OCI-M2 (cell line): ENCODE data around the gene ELOVL7.
"Not testable (repeated sequence)": the region's sequence is repeated elsewhere in the genome, so short reads cannot be mapped to it uniquely, and the experiment has no call there.

ENCODE experiments used
- DNase-seq: peaks from one replicate; lab custom pipeline; 2025; ENCODE audit not compliant: unreplicated experiment; lab: John Stamatoyannopoulos, UW

The ELOVL7 gene

DNA sequence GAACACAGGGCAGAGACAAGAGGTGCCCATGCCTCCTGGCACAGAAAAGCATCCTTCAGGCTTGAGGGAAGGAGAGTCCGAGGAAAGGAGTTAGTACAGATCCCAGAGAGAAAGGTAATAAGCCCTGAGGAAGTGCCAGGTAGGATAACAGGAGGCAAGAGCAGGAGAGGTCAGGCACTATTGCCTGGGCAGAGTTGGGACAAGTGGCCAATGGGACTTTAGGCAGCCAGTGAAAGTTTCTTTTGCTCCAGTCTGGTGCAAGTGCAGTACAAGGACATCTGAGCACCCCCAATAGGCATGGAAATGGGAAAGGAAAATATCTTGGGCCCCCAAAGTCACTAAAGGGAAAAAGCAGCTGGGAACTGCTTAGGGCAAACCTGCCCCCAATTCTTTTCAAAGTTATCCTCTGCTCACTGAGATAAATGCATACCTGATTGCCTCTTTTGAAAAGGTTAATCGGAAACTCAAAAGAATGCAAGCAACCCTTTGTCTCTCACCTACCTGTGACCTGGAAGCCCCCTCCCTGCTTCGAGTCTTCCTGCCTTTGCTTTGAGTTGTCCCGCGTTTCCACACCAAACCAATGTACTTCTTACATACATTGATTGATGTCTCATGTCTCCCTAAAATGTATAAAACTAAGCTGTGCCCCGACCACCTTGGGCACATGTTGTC, 46.5 kb downstream of the ELOVL7 start:
- DNase-seq, result no peak

DNA sequence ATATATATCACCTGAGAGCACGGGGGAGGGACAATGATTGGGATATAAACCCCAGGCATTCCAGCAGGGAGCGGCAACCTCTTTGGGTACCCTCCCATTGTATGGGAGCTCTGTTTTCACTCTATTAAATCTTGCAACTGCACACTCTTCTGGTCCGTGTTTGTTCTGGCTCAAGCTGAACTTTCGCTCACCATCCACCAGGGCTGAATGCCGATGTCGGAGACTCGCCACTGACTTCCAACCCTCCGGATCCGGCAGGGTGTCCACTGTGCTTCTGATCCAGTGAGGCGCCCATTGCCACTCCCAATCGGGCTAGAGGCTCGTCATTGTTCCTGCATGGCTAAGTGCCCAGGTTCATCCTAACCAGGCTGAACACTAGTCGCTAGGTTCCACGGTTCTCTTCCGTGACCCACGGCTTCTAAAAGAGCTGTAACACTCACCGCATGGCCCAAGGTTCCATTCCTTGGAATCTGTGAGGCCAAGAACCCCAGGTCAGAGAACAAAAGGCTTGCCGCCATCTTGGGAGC, 48.6 kb downstream of the ELOVL7 start:
- not testable (repeated sequence) for DNase-seq

DNA sequence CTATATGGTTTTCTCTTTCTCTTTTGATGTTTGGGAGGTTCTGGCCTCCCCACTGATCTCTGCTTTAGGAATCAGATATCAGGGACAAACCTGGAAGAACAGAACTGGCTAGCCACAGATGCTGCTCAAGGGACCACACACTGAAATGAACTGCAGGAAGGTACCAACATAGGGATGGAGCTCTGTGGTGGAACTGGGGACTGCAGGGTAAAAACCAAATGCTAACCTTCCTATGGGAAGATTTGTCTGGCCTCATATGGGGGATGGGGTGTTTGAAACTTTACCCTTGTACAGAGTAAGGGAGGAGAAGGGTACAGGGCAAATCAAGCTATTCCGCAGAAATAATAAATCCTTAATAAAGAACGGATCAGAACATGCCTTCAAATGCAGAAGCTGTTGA, 49.4 kb downstream of the ELOVL7 start:
- no peak for DNase-seq

DNA sequence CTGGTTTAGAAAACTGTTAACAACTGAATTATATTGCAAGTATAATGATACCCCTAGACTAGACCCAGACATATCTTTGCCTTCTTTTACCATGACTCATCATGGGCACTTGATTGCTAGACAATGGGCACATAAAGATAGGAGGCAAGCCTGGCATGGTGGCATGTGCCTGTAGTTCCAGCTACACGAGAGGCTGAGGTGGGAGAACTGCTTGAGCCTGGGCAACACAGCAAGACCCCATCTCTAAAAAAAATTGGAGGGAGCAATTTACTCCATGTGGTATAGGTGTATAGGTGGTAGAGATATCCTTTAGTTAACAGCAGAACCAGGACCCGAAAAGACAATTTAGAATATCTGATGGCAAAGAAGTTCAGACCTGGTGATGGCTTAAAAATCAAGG, 51.6 kb downstream of the ELOVL7 start:
- DNase-seq, result no peak

DNA sequence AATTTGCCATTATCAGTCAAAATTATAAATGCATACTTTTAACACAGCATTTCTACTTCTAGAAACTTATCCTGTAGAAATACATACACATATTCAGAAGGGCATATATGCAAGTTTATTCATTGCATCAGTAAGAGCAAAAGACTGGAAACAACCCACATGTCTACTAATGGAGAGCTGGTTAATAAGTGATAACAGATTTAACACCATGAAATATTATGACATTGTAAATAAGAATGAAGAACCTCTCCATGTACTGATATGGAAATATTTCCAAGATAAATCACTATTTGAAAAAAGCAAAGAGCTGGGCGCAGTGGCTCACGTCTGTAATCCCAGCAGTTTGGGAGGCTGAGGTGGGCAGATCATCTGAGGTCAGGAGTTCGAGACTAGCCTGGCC, 54.5 kb downstream of the ELOVL7 start:
- DNase-seq, result no peak

DNA sequence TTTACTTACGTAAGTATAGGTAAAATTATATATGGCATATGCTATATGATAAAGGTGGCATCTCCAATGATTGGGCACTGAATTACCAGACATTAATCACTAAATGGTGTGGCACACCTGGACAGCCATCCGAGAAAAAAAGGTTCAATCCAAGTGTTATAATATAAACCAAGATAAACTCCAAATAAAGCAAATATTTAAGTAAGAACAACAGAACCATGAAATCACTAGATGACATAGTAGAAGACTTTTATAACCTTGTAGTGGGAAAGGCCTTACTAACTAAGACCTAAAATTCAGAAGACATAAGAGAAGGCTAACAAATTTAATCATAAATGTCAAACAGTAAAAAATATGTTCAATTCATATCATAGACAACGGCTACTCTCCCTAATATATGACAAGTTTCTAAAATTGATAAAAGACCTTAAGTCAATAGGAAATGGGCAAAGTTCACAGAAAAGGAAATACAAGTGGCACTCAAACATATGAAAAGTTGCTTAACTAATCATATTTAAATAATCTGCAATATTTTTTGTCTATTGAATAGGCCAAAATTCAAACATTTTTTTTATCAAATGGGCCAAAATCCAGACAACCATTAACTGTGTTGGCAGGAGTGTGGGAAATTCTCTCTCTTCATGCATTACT, 55.1 kb downstream of the ELOVL7 start:
- no peak for DNase-seq

DNA sequence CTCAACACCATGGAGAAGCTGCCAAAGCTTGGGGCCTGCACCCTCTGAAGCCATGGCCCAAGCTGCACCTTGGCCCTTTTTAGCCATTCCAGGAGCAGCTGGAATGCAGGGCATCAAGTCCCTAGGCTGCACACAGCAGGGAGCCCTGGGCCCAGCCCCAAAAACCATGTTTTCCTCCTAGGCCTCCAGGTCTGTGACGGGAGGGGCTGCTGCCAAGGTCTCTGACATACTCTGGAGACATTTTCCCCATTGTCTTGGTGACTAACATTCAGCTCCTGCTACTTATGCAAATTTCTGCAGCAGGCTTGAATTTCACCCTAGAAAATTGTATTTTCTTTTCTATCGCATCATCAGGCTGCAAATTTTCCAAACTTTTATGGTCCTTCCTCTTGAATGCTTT, 64.6 kb downstream of the ELOVL7 start:
- no peak for DNase-seq

DNA sequence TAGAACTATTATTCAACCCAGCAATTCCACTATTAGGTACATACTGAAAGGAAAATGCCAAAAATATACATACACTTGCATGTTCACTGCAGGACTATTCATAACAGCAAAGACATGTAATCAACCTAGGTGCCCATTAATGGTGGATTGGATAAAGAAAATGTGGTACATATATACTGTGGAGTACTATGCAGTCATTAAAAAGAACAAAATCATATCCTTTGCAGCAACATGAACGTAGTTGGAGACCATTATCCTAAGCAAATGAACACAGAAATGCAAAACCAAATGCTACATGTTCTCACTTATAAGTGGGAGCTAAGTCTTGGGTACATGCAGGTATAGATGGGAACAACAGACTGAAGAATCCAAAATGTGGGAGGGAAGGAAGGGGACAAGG, 67.7 kb downstream of the ELOVL7 start:
- DNase-seq, result no peak

DNA sequence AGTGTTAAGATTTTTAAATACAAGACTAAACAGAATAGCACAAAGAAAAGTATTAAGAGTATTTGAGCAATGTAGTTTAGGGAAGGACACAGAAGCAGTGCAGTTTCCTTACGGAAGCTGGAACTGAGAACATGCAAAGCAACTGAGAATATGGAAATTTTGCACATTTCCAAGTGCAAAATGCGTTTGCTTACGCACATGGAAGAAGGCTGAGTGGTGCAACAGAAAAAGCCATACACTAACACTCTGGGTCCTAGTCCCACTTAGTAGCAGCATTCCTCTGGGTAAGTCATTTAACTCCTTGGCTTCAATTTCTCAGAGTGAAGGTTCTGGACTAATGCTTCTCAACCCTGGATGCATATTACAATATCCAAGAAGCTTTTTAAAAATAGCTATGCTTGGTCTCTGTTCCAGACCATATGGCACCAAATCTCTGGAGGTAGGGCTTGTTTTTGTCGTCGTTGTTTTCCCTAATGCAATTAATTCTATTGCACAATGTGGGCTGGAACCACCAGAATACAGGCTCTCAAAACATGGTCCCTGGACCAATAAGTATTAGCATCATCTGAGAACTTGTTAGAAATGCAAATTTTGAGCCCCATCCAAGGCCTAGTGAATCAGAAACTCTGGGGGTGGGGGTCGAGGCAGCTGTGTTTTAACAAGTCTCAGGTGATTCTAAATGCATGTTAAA, 78.9 kb downstream of the ELOVL7 start:
- no peak for DNase-seq

DNA sequence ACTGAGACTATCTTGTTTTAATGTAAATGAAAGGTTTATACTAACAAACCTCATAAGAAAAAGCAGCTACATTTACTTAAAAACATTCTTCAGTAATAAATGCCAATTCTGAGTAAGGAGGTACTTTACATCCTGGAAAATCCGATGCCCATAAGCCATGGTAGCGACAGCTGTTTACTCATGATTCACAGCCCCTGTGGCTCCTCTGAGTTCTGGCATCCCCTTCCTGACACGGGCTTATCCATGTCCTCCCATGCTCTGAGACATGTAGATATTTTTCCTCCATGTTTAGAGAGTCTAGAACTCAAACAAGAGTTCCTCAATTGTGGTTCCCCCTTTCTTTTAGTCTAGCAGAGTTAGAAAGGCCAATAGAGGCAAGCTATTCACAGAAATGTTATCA, 81.0 kb downstream of the ELOVL7 start:
- DNase-seq, result no peak

DNA sequence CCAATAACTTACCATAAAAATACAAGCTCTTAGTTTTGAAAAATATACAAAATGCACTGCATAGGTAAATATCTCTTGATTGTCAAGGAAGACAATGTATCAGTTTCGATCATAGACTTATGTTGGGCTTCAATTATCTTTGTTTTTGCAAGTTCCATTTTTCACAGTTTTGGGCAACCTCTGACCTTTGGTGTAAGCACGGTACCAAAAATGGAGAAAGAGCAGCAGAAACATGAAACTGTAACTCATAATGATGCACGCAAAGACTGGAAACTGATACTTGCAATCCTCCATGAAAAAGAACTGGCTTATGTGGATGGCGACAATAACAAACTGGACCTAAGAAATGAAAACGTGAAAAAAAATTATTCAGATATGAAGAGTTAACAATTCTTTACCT, 89.6 kb downstream of the ELOVL7 start:
- DNase-seq, result no peak

DNA sequence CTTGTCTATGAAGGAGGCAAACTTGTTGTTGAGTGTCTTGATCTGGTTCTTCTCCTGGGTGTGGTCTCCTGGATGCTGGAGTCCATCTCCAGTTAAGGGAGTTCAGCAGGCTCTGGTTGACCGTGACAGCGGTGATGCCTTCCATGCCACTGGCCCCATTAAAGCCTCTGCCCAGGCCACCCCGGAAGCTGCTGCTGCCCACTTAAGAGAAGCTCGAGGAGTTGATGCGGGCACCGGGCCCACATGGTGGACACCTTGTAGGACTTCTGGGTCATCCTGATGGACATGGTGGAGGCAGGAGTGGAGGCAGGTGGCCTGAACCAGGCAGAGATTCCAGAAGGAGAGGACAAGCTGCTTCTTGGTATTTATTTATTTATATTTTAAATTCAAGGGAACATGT, 99.4 kb downstream of the ELOVL7 start:
- DNase-seq, result no peak

DNA sequence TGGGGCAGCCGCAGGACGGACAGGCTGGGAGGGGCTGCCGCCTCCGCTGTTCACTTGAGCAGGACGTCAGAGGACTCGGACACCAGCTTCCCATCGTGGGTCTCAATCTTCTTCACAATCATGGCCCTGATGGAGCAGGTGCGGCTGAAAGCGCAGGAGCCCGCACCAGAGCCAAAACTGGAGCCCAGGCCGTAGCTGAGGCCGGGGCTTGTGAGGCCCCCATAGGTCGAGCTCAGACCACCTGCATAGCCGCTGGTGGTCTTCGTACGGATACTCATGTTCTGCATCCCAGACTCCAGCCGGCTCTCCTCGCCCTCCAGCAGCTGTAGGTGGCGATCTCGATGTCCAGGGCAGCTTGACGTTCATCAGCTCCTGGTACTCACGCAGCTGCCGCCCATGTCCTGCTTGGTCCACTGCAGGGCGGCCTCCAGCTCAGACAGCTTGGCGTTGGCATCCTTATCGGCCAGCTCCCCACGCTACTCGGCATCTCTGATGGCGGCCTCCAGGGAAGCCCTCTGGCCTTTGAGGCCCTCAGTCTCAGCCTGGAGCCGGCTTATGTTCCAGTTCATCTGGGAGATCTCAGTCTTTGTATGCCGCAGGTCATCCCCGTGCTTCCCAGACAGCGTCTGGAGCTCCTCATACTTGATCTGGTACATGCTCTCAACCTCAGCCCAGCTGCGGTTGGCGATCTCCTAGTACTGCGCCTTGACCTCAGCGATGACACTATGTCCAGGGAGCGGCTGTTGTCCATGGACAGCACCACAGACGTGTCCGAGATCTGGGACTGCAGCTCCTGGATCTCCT, 100.4 kb downstream of the ELOVL7 start:
- no peak for DNase-seq

DNA sequence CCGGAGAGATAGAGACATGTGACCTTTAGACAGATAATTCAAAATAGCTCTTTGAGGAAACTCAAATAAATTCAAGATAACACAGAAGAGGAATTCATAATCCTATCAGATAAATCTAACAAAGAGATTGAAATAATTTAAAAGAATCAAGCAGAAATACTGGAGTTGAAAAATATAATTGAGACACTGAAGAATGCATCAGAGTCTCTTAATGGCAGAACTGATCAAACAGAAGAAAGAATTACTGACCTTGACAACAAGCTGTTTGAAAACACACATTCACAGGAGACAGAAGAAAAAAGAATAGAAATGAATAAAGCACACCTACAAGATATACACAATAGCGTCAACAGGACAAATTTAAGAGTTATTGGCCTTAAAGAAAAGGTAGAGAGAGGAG, 103.7 kb downstream of the ELOVL7 start:
- no peak for DNase-seq

DNA sequence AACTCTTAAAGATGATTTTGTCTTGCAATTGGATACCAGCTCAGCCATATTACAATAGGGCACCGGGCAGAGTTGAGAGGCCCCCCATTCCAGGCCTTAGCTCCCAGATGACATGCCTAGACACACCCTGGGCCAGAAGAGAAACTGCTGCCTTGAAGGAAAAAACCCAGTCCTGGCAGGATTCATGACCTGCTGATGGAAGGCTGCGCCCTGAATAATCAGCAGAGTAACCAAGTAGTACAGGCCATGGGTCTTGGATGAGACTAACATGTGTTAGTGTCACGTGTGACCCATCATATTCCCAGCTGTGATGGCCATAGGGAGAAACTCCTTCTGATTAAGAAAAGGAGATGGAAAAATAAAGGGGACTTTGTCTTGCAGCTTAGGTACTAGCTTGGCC, 105.1 kb downstream of the ELOVL7 start:
- no peak for DNase-seq

DNA sequence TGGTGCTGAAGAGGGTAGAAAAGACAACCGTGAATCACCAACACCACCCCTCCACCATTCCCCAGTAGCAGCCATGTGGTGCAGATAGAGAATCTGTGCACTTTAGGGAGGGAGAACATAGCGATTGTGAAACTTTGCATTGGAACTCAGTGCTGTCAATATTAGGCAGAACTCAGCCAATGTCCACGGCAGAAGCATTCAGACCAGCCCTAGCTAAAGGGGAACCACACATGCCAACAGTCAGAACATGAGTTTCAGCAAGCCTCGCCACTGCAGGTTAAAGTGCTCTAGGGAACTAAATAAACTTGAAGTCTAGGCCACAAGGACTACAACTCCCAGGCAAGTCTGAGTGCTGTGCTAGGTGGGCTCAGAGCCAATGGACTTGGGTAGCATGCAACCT, 105.6 kb downstream of the ELOVL7 start:
- no peak for DNase-seq

DNA sequence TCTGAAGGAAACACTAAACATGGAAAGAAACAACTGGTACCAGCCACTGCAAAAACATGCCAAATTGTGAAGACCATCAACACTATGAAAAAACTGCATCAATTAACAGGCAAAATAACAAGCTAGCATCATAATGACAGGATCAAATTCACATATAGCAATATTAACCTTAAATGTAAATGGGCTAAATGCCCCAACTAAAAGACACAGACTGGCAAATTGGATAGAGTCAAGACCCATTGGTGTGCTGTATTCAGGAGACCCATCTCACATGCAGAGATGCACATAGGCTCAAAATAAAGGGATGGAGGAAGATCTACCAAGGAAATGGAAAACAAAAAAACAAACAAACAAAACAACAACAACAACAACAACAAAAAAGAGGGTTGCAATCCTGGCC, 113.2 kb downstream of the ELOVL7 start:
- not testable (repeated sequence) for DNase-seq

DNA sequence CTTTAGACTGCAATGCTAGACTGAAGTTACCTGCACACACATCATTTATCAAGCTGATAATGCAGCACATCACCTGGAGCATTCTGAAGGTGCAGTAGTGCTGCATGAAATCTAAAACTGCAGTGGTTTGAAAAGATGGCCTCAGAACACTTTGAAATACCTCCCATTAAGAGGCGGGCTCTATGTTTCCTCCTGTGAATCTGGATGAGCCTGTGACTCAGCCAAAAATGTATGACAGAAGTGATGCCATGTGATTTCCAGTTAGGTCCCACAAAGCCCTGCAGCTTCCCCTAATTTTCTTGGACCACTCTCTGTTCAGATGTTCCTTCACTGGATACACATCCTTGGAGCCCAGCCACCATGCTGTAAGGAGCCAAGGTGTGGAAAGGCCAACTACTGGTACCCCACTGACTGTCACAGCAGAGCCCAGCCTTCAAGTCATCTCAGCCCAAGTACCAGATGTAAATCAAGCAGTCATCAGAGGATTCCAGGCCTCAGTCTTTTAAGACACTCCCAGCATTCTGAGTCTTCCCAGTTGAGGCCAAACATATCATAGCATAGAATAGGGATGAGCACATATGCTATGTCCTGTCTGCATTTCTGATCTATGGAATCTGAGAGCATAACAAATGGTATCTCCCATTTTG, 116.9 kb downstream of the ELOVL7 start:
- DNase-seq, result no peak

DNA sequence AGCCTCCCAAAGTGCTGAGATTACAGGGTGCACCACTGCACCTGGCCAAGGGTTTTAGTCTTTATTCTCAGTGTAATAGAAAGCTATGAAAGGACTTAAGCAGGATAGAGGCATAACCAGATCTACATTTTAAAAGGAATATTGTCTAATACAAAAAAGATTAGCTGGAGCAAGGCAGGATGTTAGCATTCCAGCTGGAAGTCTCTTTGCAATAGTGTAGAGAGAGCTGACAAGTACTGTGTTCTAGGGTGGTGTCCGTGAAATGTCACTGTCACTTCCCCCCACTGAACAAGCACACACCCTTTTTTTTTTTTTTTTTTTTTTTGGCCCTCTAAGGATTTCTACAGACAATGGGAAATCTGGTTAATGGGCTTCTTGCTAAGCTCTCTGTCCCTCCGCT, 119.9 kb downstream of the ELOVL7 start:
- DNase-seq, result no peak

DNA sequence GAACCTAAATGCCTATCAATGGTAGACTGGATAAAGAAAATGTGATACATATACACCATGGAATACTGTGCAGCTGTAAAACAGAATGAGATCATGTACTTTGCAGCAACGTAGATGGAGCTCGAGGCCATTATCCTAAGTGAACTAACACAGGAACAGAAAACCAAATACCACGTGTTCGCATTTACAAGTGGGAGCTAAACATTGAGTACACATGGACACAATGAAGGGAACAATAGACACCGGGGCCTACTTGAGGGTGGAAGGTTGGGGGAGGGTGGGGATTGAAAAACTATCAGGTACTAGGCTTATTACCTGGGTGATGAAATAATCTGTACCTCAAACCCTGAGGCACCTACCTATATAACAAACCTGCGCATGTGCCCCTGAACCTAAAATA, 121.7 kb downstream of the ELOVL7 start:
- no peak for DNase-seq

DNA sequence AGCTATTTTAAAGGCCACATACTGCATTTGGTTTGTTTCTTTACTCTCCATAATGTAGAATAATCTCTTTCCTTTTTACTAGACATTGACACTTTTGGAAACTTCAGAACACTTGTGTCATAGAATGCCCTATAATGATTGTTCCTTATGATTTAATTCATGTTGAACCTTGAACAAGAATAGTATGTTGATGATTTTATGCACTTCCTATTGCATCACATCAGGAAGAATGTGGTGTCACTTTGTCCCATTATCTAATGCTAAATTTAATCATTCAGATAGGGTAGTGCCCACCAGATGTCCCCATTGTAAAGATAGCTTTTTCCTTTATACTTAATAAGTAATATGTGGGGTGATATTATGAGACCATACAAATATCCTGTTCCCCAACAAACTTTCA, 124.7 kb downstream of the ELOVL7 start:
- DNase-seq, result no peak
